Stimulated activated naive CD8-positive, alpha-beta T cell treated with anti-CD3 and anti-CD28 coated beads, Interleukin-15, amount 100 ng/mL, for 72 hours (primary cell): ENCODE data around the gene REN.

ENCODE experiments used
- ATAC-seq: fragments of 150-1000 bp; cut with Tn5 transposase; 2 replicates; pipeline ENCODE4 v1.10.0; 2021; ENCODE audit warnings: mild to moderate bottlenecking, moderate library complexity
- DNase-seq, 2 donors: peaks; one replicate each; pipeline ENCODE4 v3.0.0; 2021 to 2022
- H3K27ac Mint-ChIP-seq, 2 donors: one replicate each; pipeline ENCODE4 v1.8.0; 2022; ENCODE audit warnings: mild to moderate bottlenecking in 2 of 2, mixed read lengths in 2 of 2, moderate library complexity in 2 of 2
- H3K27me3 Mint-ChIP-seq: one replicate; pipeline ENCODE4 v1.8.0; 2022; ENCODE audit warnings: mixed read lengths
- H3K4me1 Mint-ChIP-seq: one replicate; pipeline ENCODE4 v1.8.0; 2022; ENCODE audit warnings: mild to moderate bottlenecking, mixed read lengths
- H3K4me3 Mint-ChIP-seq, 2 donors: one replicate each; pipeline ENCODE4 v1.8.0; 2022; ENCODE audit warnings: mild to moderate bottlenecking in 2 of 2, mixed read lengths in 2 of 2, moderate library complexity in 1 of 2
- H3K9me3 Mint-ChIP-seq, 2 donors: one replicate each; pipeline ENCODE4 v1.8.0; 2022; ENCODE audit warnings: mixed read lengths in 2 of 2

REN gene

GRCh38 chr1:204150702-204151551 lies 15.2 kb downstream of the REN start:
- Mint-ChIP-seq H3K27me3 (peaks cover 10% of the 10 kb centered on the region), H3K9me3 (no peaks in the 10 kb centered on the region), H3K27ac (no peak overlapping the region), H3K4me3 (peak overlapping the region; percentile 56 to 81), H3K4me1 (peaks cover 5% of the 10 kb centered on the region)
- ATAC-seq, result peak; percentile 31
- no peak for DNase-seq

DNA sequence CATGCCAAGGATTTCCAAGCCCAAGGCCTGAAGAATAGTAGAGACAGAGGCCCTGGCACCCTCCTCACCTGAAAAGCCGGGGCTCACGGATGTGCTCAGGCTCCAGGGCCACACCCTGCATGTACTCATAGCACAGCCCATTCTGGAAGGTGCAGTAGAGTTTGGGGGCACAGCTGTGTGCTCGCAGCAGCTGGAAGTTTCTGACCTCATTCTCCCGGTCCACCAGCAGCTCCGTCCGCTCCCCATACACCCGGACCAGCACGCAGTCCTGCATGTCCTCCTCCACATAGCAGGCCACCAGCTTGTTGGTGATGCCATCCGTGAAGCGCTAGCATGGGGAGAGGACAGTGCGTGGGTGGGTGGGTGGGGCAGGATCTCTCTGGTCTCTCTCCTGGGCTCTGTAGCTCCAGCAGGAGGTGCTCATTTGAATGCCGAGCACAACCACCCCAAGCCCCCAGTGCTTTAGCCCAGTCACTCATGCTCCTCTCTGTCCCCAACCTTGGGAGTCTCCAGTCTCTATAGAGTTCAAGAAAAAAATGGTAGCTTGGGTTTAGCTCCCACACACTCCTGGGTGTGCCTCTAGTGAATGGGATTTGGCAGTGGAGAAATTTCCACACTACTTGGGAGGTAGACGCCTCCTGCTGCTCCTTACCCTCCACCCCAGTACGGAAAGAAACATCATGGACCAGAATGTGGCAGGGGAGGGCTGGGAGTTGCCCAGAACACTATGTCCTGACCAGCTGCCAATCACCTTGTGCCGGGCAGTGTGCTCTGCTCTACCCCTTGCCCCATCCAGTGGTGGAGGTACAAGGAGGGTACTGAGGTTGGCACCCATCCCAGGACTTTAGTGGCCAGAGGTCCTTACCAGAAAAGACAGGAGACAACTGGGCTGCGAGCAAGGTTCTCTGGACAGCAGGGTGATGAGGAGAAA lies 16.2 kb downstream of the REN start:
- ATAC-seq (no peak), DNase-seq (no peak)
- Mint-ChIP-seq H3K27me3 (peaks cover 10% of the 10 kb centered on the region), H3K4me1 (peaks cover 5% of the 10 kb centered on the region), H3K4me3 (peak overlapping the region; percentile 21 to 43), H3K27ac (no peak overlapping the region), H3K9me3 (no peaks in the 10 kb centered on the region)

- no peak for ATAC-seq
- no peak for DNase-seq
- Mint-ChIP-seq H3K27ac (no peak overlapping the region), H3K4me1 (peaks cover 5% of the 10 kb centered on the region), H3K9me3 (no peaks in the 10 kb centered on the region), H3K27me3 (peaks cover 10% of the 10 kb centered on the region), H3K4me3 (no peak overlapping the region)
Observed at GRCh38 chr1:204149107-204149506, 17.0 kb downstream of the REN start.

DNA sequence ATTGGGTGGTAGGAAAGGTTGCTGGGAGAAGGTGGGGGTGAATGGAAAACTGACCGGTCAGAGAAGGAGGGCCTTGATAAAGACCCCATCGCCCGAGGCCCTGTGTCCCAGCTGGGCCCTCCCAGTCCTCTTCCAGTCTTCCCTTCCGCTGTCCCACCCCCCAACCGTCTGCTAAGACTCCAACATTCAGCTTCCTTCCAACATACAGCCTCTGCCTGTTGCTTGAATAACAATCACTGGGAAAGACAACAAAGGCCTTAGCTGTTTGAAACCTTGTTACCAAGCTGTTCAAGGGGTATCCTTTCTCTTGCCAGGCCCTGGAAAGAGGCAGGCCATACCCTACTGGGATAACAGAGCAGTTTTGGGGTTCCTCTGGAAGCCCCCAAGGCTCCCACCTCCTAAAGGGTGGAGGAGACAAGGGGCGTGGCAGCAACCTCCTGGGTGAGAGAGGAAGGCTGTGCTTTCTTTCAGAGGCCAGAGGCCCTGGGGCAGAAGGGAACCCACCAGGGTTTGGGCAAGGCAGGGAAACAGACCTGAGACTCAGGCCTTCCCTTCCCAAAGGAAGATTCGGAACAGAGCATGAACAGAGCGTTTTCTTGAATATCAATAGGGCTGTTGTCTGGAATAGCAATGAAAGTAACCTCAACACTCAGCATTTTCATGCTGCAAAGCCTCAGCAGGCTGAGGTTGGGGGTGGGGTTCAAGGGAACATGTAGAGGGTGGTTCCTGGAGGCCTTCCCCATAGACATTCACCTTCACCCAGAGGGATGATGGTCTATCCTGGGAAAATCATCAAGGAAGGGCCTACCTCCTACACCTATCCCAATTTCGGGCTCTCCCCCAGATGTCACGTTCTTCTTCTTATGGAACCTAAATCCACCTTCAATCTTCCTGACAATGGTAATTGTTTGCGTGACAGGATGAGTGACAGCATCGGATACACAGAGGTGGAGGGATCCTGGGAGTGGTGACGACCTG lies 18.4 kb downstream of the REN start:
- H3K27me3 Mint-ChIP-seq, result peaks cover 10% of the 10 kb centered on the region
- ATAC-seq (no peak), DNase-seq (no peak)
- H3K27ac Mint-ChIP-seq, result peak overlapping the region in 1 of 2 donors; percentile 65
- peaks cover 5% of the 10 kb centered on the region for H3K4me1 Mint-ChIP-seq
- no peaks in the 10 kb centered on the region for H3K9me3 Mint-ChIP-seq
- H3K4me3 Mint-ChIP-seq, result no peak overlapping the region

- peak overlapping the region in 1 of 2 donors; percentile 65 for H3K27ac Mint-ChIP-seq
- DNase-seq (no peak), ATAC-seq (no peak)
- no peaks in the 10 kb centered on the region for H3K9me3 Mint-ChIP-seq
- H3K27me3 Mint-ChIP-seq, result peaks cover 10% of the 10 kb centered on the region
- peaks cover 9% of the 10 kb centered on the region for H3K4me1 Mint-ChIP-seq
- H3K4me3 Mint-ChIP-seq, result no peak overlapping the region
Observed at GRCh38 chr1:204146965-204147364, 19.2 kb downstream of the REN start.

- Mint-ChIP-seq H3K9me3 (no peaks in the 10 kb centered on the region), H3K4me3 (no peak overlapping the region), H3K27ac (no peak overlapping the region)
Observed at GRCh38 chr1:204146309-204146708, 19.8 kb downstream of the REN start.

DNA sequence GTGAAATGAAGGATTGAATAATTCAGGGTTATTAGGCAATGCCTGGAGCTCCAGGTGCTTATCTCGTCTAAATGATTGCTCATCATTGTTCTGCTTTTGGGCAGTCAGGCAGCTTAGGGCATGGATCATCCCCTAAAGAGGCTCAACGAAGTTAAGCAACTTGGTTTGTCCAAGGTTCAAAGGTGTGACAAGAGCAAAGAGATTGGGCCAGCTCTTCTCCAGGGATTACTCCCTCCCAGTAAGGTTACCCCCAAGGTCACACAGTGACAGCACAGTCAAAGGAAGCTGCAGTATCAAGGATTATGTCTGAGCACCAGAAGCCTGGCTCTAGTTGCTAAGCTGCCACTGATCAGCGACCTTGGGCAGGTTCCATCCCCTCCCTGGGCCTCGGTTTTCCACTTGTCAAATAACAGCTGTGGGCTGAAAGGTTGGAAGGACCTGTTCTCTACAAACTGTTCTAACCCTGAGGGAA lies 21.1 kb downstream of the REN start:
- DNase-seq (no peak), ATAC-seq (no peak)
- no peaks in the 10 kb centered on the region for H3K9me3 Mint-ChIP-seq
- H3K27me3 Mint-ChIP-seq, result no peaks in the 10 kb centered on the region
- H3K4me1 Mint-ChIP-seq, result peaks cover 13% of the 10 kb centered on the region
- H3K4me3 Mint-ChIP-seq, result no peak overlapping the region
- H3K27ac Mint-ChIP-seq, result no peak overlapping the region

More at GRCh38 chr1:204146309-204146708, 19.8 kb downstream of the REN start:
- no peak for ATAC-seq
- H3K4me1 Mint-ChIP-seq, result peaks cover 16% of the 10 kb centered on the region
- H3K27me3 Mint-ChIP-seq, result peaks cover 10% of the 10 kb centered on the region
- DNase-seq, result no peak

- no peaks in the 10 kb centered on the region for H3K27me3 Mint-ChIP-seq
- H3K27ac Mint-ChIP-seq, result no peak overlapping the region
- H3K4me3 Mint-ChIP-seq, result no peak overlapping the region
- H3K9me3 Mint-ChIP-seq, result no peaks in the 10 kb centered on the region
- peaks cover 11% of the 10 kb centered on the region for H3K4me1 Mint-ChIP-seq
- DNase-seq (no peak), ATAC-seq (no peak)
Observed at GRCh38 chr1:204143276-204144041, 22.7 kb downstream of the REN start.

GRCh38 chr1:204142032-204142974 lies 23.8 kb downstream of the REN start:
- peaks cover 11% of the 10 kb centered on the region for H3K4me1 Mint-ChIP-seq
- no peaks in the 10 kb centered on the region for H3K27me3 Mint-ChIP-seq
- no peaks in the 10 kb centered on the region for H3K9me3 Mint-ChIP-seq
- DNase-seq, result no peak
- H3K4me3 Mint-ChIP-seq, result no peak overlapping the region
- no peak overlapping the region for H3K27ac Mint-ChIP-seq
- no peak for ATAC-seq

DNA sequence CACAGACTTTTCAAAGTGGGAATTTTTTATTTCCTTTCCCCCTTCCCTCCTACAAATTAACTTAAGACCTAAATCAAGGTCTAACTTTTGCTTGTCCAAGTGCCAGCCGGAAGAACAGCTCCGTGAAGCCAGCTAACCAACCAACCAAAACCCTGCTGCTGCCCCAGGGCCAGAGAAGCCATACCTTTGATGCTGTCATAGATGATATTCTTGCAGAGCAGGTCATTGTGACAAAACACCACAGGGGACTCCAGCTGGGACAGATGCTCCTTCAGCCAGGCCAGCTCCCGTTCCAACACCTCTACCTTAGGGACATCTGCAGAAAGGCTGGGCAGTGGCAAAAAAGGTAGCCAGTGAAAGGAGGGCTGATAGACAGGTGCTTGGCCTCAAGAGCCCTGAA lies 25.0 kb downstream of the REN start:
- H3K27me3 Mint-ChIP-seq, result no peaks in the 10 kb centered on the region
- ATAC-seq (no peak), DNase-seq (no peak)
- no peak overlapping the region for H3K27ac Mint-ChIP-seq
- H3K4me3 Mint-ChIP-seq, result no peak overlapping the region
- H3K4me1 Mint-ChIP-seq, result peaks cover 11% of the 10 kb centered on the region
- no peaks in the 10 kb centered on the region for H3K9me3 Mint-ChIP-seq

DNA sequence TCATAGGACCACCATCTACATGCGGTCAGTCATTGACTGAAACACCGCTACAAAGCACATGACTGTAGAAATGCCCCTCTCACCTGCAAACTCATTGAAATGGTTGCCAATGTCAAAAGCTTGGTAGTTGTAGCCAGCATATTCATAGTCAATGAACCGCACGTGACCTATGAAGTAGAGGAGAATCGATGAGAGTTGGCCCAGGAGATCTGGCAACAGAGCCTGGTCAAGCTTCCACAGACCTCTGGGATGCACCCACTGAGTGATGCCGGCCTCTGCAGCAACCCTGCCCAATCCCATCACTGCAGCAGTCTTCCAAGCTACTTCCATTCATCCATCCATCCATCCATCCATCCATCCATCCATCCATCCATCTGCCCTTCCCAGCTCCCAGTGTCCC lies 26.2 kb downstream of the REN start:
- H3K27ac Mint-ChIP-seq, result no peak overlapping the region

GRCh38 chr1:204139088-204139487 lies 27.0 kb downstream of the REN start:
- H3K27me3 Mint-ChIP-seq, result no peaks in the 10 kb centered on the region
- H3K4me1 Mint-ChIP-seq, result peaks cover 11% of the 10 kb centered on the region
- H3K4me3 Mint-ChIP-seq, result no peak overlapping the region
- H3K27ac Mint-ChIP-seq, result peak overlapping the region in 1 of 2 donors; percentile 2
- DNase-seq (no peak), ATAC-seq (no peak)
- no peaks in the 10 kb centered on the region for H3K9me3 Mint-ChIP-seq

More for the DNA sequence above, 26.2 kb downstream of the REN start:
- Mint-ChIP-seq H3K9me3 (no peaks in the 10 kb centered on the region), H3K27me3 (no peaks in the 10 kb centered on the region), H3K4me1 (peaks cover 11% of the 10 kb centered on the region), H3K4me3 (no peak overlapping the region)
- no peak for DNase-seq
- no peak for ATAC-seq

- H3K4me1 Mint-ChIP-seq, result peaks cover 5% of the 10 kb centered on the region
- ATAC-seq, result no peak
- no peaks in the 10 kb centered on the region for H3K27me3 Mint-ChIP-seq
- no peaks in the 10 kb centered on the region for H3K9me3 Mint-ChIP-seq
- H3K4me3 Mint-ChIP-seq, result no peak overlapping the region
- no peak for DNase-seq
- no peak overlapping the region for H3K27ac Mint-ChIP-seq
Observed at GRCh38 chr1:204136814-204137213, 29.3 kb downstream of the REN start.
